AG09309 (cell line): ENCODE data around the gene ERBB2.
"Not testable (repeated sequence)": the region's sequence is repeated elsewhere in the genome, so short reads cannot be mapped to it uniquely, and the experiment has no call there.

Experiments used
- DNase-seq: peaks from one replicate; pipeline ENCODE4 v3.0.0-alpha.2; 2010; ENCODE audit warnings: low read depth
- H3K4me3 ChIP-seq: 2 replicates; pipeline ENCODE4 v1.5.1; 2011; ENCODE audit warnings: mild to moderate bottlenecking, low read depth, low read length, moderate library complexity; ENCODE audit not compliant: control insufficient read depth
- CTCF ChIP-seq: IDR thresholded peaks from 2 replicates; pipeline ENCODE4 v1.5.1; 2011; ENCODE audit warnings: mild to moderate bottlenecking, low read depth, low read length, inconsistent platforms; ENCODE audit not compliant: insufficient read depth, control insufficient read depth; ENCODE audit errors: missing control alignments

The ERBB2 gene

DNA sequence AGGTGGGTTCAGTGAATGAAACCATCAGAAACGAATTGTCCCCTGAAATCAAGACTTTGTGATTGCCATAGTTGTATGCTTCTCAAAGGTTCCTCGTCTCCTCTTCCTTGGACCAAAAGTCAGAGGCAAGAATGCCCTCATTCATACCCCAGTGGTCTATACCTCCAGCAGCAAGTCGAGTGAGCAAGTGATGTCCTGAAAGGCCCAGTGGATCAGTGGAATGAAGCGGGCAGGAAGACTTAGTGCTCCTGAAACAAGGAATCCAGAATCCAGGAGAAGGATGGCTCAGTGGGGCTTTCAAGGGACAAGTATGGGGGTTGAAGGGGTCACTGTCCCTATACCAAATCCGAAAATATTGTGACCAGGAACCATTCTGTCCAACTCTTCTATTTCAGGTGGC lies 5.3 kb upstream of the ERBB2 start:
- no peak for TF ChIP-seq CTCF
- DNase-seq, result no peak
- H3K4me3 ChIP-seq, result no peak overlapping the region

- H3K4me3 ChIP-seq, result no peak overlapping the region
- no peak for DNase-seq
- TF ChIP-seq CTCF, result no peak
Measured at GRCh38 chr17:39695089-39695474, 4.8 kb upstream of the ERBB2 start.

DNA sequence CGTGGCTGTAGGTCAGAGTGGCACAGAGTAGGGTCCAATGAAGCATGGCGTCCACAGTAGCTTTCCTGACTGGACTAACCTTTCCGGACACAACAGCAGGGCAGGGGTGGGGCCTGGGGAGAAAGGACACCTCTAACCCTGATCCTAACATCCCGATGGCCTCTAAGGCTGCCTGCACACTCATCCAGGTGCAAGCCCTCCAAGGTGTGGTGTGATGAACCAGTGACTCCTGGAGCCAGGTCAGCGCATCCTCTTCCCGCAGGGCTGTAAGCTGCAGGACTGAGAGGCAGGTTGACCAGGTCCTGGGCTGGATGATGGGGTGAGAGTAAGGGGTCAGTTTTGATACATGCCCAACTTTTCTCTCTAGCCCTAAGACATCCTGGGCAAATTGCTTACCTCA lies 3.1 kb upstream of the ERBB2 start:
- DNase-seq, result no peak
- no peak for TF ChIP-seq CTCF
- H3K4me3 ChIP-seq, result no peak overlapping the region

GRCh38 chr17:39697961-39698360 lies 1.9 kb upstream of the ERBB2 start:
- TF ChIP-seq CTCF, result no peak
- no peak overlapping the region for H3K4me3 ChIP-seq
- DNase-seq, result no peak

- H3K4me3 ChIP-seq, result peak overlapping the region; percentile 84
- not testable (repeated sequence) for DNase-seq
Measured at GRCh38 chr17:39699157-39699817, 577 bp upstream of the ERBB2 start.

DNA sequence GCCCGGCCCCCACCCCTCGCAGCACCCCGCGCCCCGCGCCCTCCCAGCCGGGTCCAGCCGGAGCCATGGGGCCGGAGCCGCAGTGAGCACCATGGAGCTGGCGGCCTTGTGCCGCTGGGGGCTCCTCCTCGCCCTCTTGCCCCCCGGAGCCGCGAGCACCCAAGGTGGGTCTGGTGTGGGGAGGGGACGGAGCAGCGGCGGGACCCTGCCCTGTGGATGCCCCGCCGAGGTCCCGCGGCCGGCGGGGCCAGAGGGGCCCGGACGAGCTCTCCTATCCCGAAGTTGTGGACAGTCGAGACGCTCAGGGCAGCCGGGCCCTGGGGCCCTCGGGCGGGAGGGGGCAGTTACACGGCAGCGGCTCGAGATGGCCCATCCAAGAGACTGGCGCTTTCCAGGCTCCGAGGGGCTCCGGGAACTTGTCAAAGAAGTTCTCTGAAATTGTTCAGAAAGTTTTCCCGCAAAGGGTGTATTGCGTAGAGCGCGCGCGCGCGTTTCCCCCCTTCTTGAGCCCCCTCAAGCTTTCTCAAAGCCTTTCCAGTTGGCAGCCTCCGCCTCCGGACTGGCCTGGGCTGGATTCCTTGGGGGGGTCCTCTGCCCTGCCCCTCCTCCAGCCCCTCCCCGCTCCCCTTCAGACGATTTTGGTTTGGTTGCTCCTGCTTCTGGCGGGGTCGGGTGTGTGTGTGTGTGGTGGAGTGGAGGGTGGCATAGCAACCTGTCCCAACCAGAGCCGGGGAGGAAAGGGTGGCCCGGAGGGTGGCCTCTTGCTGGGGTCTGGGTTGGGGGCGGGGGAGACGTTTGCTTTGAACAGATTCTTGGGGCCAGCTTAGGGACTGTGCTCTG lies 504 bp downstream of the ERBB2 start:
- no peak for TF ChIP-seq CTCF
- DNase-seq, result no peak
- H3K4me3 ChIP-seq, result peak overlapping the region; percentile 84
